Peyer's patch (tissue), 4 donors: ENCODE results near the gene RAMP3.

ENCODE experiments used
- POLR2A ChIP-seq, 2 donors: fragments of 450-650 bp; IDR thresholded peaks; one replicate each; pipeline ENCODE4 v1.5.1; 2017; ENCODE audit warnings: antibody characterized with exemption in 2 of 2, mild to moderate bottlenecking in 2 of 2, moderate library complexity in 2 of 2
- TF ChIP-seq, protein P1 (sequence below), 6 experiments: fragments of 450-650 bp in 4 of 6; fragments of 200-600 bp in 2 of 6; sonication (generic) in 1 of 6; IDR thresholded peaks; one replicate each; pipeline ENCODE4 v1.5.1; 2017 to 2019; ENCODE audit warnings: antibody characterized with exemption in 6 of 6, mild to moderate bottlenecking in 3 of 6, moderate library complexity in 1 of 6

- TF ChIP-seq, protein P1, sequence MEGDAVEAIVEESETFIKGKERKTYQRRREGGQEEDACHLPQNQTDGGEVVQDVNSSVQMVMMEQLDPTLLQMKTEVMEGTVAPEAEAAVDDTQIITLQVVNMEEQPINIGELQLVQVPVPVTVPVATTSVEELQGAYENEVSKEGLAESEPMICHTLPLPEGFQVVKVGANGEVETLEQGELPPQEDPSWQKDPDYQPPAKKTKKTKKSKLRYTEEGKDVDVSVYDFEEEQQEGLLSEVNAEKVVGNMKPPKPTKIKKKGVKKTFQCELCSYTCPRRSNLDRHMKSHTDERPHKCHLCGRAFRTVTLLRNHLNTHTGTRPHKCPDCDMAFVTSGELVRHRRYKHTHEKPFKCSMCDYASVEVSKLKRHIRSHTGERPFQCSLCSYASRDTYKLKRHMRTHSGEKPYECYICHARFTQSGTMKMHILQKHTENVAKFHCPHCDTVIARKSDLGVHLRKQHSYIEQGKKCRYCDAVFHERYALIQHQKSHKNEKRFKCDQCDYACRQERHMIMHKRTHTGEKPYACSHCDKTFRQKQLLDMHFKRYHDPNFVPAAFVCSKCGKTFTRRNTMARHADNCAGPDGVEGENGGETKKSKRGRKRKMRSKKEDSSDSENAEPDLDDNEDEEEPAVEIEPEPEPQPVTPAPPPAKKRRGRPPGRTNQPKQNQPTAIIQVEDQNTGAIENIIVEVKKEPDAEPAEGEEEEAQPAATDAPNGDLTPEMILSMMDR (IDR thresholded peaks at IDR 0.05) = no peak
- TF ChIP-seq POLR2A (IDR thresholded peaks at IDR 0.05) = no peak
These were observed 45.4 kb downstream of the RAMP3 start for GRCh38 chr7:45203036-45203435.
